ENCODE results near the gene USP46.

USP46 gene, protein sequence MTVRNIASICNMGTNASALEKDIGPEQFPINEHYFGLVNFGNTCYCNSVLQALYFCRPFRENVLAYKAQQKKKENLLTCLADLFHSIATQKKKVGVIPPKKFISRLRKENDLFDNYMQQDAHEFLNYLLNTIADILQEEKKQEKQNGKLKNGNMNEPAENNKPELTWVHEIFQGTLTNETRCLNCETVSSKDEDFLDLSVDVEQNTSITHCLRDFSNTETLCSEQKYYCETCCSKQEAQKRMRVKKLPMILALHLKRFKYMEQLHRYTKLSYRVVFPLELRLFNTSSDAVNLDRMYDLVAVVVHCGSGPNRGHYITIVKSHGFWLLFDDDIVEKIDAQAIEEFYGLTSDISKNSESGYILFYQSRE

DNA sequence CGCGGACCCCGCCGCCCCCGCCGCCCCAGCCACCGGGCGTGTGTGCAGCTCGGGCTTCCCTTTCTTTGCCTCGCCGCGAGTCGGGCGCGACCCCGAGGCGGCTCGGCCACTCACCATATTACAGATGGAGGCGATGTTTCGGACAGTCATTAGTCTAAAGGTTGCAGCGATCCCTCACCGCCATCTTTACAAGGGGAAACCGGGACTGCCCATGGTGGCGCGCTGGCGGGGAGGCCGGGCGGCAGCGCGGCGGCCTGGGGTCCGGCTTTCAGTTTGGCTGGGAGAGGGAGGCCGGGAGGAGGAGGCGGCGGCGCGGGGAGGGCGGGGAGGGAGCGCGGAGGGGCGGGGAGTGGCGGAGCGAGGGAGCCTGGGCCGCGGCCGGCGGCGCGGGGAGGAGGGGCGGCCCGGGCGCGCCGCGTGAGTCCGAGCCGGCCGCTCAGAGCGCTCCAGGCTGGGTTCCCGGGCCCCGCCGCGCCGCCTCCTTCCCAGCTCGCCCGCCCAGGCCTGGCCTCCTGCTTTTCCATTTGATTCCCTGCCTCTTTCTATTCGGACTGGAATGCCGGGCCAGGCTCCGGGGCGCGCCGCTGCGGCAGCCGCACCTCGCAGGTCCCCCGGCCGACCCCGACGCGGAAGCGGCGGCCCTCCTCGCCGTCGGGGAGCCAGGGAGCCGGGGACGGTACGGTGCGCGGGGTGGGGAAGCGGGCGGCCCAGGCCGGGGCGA is at the start of gene USP46:
USP46 (minus strand) TSS at position 301 of the 721 bp plus-strand sequence; CDS start at position 150, 151 bp downstream.
- H3K4me3 ChIP-seq (ENCODE audit: low read length), result peak within 1 kb of the TSS; percentile 68
- no peak for DNase-seq (ENCODE audit: low read depth)
- TF ChIP-seq, protein P1, sequence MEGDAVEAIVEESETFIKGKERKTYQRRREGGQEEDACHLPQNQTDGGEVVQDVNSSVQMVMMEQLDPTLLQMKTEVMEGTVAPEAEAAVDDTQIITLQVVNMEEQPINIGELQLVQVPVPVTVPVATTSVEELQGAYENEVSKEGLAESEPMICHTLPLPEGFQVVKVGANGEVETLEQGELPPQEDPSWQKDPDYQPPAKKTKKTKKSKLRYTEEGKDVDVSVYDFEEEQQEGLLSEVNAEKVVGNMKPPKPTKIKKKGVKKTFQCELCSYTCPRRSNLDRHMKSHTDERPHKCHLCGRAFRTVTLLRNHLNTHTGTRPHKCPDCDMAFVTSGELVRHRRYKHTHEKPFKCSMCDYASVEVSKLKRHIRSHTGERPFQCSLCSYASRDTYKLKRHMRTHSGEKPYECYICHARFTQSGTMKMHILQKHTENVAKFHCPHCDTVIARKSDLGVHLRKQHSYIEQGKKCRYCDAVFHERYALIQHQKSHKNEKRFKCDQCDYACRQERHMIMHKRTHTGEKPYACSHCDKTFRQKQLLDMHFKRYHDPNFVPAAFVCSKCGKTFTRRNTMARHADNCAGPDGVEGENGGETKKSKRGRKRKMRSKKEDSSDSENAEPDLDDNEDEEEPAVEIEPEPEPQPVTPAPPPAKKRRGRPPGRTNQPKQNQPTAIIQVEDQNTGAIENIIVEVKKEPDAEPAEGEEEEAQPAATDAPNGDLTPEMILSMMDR (conservative IDR thresholded peaks at IDR 0.05; ENCODE audit: low read depth, low read length), result no peak

- TF ChIP-seq, protein P1 (conservative IDR thresholded peaks at IDR 0.05; ENCODE audit: low read depth, low read length), result no peak
- H3K4me3 ChIP-seq (ENCODE audit: low read length), result no peak overlapping the region
- DNase-seq (ENCODE audit: low read depth), result no peak
Observed at GRCh38 chr4:52704661-52705060, 45.6 kb upstream of the USP46 start.

- TF ChIP-seq, protein P1 (conservative IDR thresholded peaks at IDR 0.05; ENCODE audit: low read depth, low read length), result no peak
- H3K4me3 ChIP-seq (ENCODE audit: low read length), result no peak overlapping the region
- DNase-seq (ENCODE audit: low read depth), result no peak
Observed at GRCh38 chr4:52704133-52704532, 45.0 kb upstream of the USP46 start.

DNA sequence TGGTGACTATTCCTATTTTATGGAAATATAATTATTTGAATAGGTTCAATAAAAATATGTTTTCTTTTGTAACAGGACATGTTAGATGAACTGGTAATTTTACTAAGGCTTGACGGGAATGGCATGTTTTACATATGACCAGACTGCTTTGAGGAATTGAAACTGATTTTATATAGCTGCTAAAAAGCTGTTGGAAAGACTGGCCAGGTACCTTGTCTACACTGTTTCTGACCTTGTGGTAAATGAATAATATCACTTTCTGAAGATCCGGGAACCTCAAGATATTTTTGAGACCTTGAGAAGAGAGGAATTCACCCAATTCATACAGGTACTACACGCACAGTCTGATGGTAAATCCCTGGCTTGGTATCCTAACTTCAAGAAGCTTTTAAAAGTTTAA is 42.1 kb upstream of the USP46 start:
- no peak overlapping the region for H3K4me3 ChIP-seq (ENCODE audit: low read length)
- no peak for DNase-seq (ENCODE audit: low read depth)
- TF ChIP-seq, protein P1 (conservative IDR thresholded peaks at IDR 0.05; ENCODE audit: low read depth, low read length), result no peak

GRCh38 chr4:52694936-52695335 is 35.8 kb upstream of the USP46 start:
- no peak overlapping the region for H3K4me3 ChIP-seq (ENCODE audit: low read length)
- TF ChIP-seq, protein P1 (conservative IDR thresholded peaks at IDR 0.05; ENCODE audit: low read depth, low read length), result no peak
- DNase-seq (ENCODE audit: low read depth), result no peak

DNA sequence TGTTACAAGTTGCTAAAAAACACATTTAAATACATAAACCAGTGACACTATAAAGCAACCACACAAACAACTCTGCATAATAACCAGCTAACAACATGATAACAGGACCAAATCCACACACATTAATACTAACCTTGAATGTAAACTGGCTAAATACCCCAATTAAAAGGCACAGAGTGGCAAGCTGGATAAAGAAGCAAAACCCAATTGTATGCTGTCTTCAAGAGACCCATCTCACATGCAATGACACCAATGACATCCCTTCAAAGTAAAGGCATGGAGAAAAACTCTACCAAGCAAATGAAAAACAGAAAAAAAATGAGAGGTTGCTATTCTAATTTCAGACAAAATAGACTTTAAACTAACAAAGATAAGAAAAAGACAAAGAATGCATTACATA is 34.4 kb upstream of the USP46 start:
- no peak overlapping the region for H3K4me3 ChIP-seq (ENCODE audit: low read length)
- no peak for DNase-seq (ENCODE audit: low read depth)
- TF ChIP-seq, protein P1 (conservative IDR thresholded peaks at IDR 0.05; ENCODE audit: low read depth, low read length), result no peak
